GM12878 (cell line): ENCODE measurements around the gene IFNL1. TPM values are rescaled to one million over a fixed set of nuclear protein-coding genes. Genes with fewer than 3 reads are reported as not detected.

Experiments
- ATAC-seq: fragments of 200-7000 bp; cut with Tn5 transposase; 3 replicates; pipeline ENCODE4 v1.9.1; 2020; ENCODE audit warnings: mild to moderate bottlenecking, moderate library complexity
- BruUV-seq: library from RNA; stranded (reverse); fragments of 400-500 nt; replicated peaks from 2 replicates; lab custom pipeline; 2021; lab: Mats Ljungman, UMichigan
- CTCF ChIA-PET: fragments of 300-600 bp; sonication (Branson Sonifier 250); formaldehyde crosslinking; extraction: SDS; loops from one replicate; lab custom pipeline; 2021; ENCODE audit warnings: inconsistent platforms; lab: Yijun Ruan, JAX
- POLR2A ChIA-PET: fragments of 350-600 bp; formaldehyde crosslinking; extraction: SDS; loops from one replicate; lab custom pipeline; 2021; ENCODE audit warnings: inconsistent platforms; lab: Charles Lee
- RAD21 ChIA-PET: fragments of 300-600 bp; sonication (Branson Sonifier 250); formaldehyde crosslinking; loops from one replicate; lab custom pipeline; 2023; ENCODE audit warnings: antibody characterized with exemption; ENCODE audit not compliant: unreplicated experiment; lab: Charles Lee
- SMC1A ChIA-PET: fragments of 300-600 bp; sonication (Branson Sonifier 250); formaldehyde crosslinking; loops from one replicate; lab custom pipeline; 2023; ENCODE audit not compliant: unreplicated experiment, uncharacterized antibody; lab: Charles Lee
- DNase-seq: peaks from one replicate; pipeline ENCODE4 v3.0.0-alpha.2; 2011; ENCODE audit warnings: low read depth, low spot score
- FAIRE-seq: peaks from 3 replicates; lab custom pipeline; 2011; peaks lifted over from hg19 to GRCh38; lab: Jason Lieb, UNC
- H2AFZ ChIP-seq: 2 replicates; pipeline ENCODE4 v1.6.0; 2011; ENCODE audit warnings: low read depth, low read length, control low read depth; ENCODE audit not compliant: control insufficient read depth
- H3K27ac ChIP-seq: 2 replicates; pipeline ENCODE4 v1.5.1; 2011; ENCODE audit warnings: control low read depth; ENCODE audit not compliant: control insufficient read depth, insufficient read depth
- H3K27me3 ChIP-seq, 2 experiments: replicated peaks in 1 of 2; 2 replicates each; pipeline versions ENCODE4 v1.6.0 to v1.6.1; 2011; ENCODE audit warnings: low read length in 1 of 2; ENCODE audit not compliant: control insufficient read depth in 2 of 2, insufficient read depth in 2 of 2
- H3K36me3 ChIP-seq, 2 experiments: 2 replicates each; pipeline ENCODE4 v1.5.1; 2011; ENCODE audit warnings: low read length in 1 of 2; ENCODE audit not compliant: control insufficient read depth in 2 of 2, insufficient read depth in 2 of 2
- H3K4me1 ChIP-seq: 2 replicates; pipeline ENCODE4 v1.6.1; 2011; ENCODE audit warnings: mild to moderate bottlenecking, low read length, moderate library complexity, mixed read lengths; ENCODE audit not compliant: control insufficient read depth, insufficient read depth
- H3K4me2 ChIP-seq: 2 replicates; pipeline ENCODE4 v1.6.0; 2011; ENCODE audit warnings: control low read depth; ENCODE audit not compliant: control insufficient read depth, insufficient read depth
- H3K4me3 ChIP-seq: fragments of 200-600 bp; sonication (generic); 2 replicates; pipeline ENCODE4 v1.5.1; 2016
- H3K79me2 ChIP-seq: 2 replicates; pipeline ENCODE4 v1.6.0; 2011; ENCODE audit warnings: low read length; ENCODE audit not compliant: control insufficient read depth, insufficient read depth
- H3K9ac ChIP-seq: 2 replicates; pipeline ENCODE4 v1.8.0; 2011; ENCODE audit warnings: low read length, control low read depth, mixed read lengths; ENCODE audit not compliant: control insufficient read depth, insufficient read depth
- H3K9me3 ChIP-seq: replicated peaks from 3 replicates; pipeline ENCODE4 v1.5.1; 2011; ENCODE audit warnings: mild to moderate bottlenecking, low read length; ENCODE audit not compliant: control insufficient read depth, insufficient read depth
- H4K20me1 ChIP-seq: 2 replicates; pipeline ENCODE4 v1.6.0; 2011; ENCODE audit not compliant: control insufficient read depth, insufficient read depth
- FOS ChIP-seq: IDR thresholded peaks from 3 replicates; pipeline ENCODE4 v1.6.1; 2011; ENCODE audit warnings: borderline replicate concordance; ENCODE audit not compliant: insufficient read length; ENCODE audit errors: extremely low read depth
- IRF4 ChIP-seq: IDR thresholded peaks from 2 replicates; pipeline ENCODE4 v1.6.1; 2011; ENCODE audit warnings: low read depth, low read length
- NFIC ChIP-seq: IDR thresholded peaks from 2 replicates; pipeline ENCODE4 v1.6.1; 2012; ENCODE audit warnings: low read depth, mild to moderate bottlenecking, inconsistent platforms, low read length, moderate library complexity
- SIN3A ChIP-seq: IDR thresholded peaks from 2 replicates; pipeline ENCODE4 v1.6.1; 2012; ENCODE audit warnings: low read depth, low read length, improper control_type of control experiment
- SIX5 ChIP-seq: IDR thresholded peaks from 2 replicates; pipeline ENCODE4 v1.6.1; 2011; ENCODE audit warnings: mild to moderate bottlenecking, low read depth, low read length, moderate library complexity; ENCODE audit not compliant: severe bottlenecking
- ZNF622 ChIP-seq: fragments of 450-650 bp; IDR thresholded peaks from 2 replicates; pipeline ENCODE4 v1.6.1; 2017; ENCODE audit warnings: mild to moderate bottlenecking, inconsistent platforms
- WGBS: methylation state at CpG from one replicate; pipeline ENCODE4 v1.1.6; 2016; ENCODE audit warnings: low lambda C conversion rate; ENCODE audit not compliant: insufficient replicate concordance, insufficient coverage; ENCODE audit errors: missing lambda C conversion rate; 5-methylcytosine and 5-hydroxymethylcytosine counted together
- in situ Hi-C: fragments of 300-500 bp; cut with MboI; formaldehyde crosslinking; loops from 9 replicates; pipeline ENCODE4 v1.14.3; 2018; ENCODE audit warnings: mixed read lengths
- intact Hi-C: fragments of 100-400 bp; cut with micrococcal nuclease; formaldehyde crosslinking; loops from one replicate; pipeline ENCODE4 v1.14.2; 2022; ENCODE audit not compliant: unreplicated experiment
- polyA plus RNA-seq, 11 experiments: library from polyadenylated mRNA; depleted of rRNA in 4 of 11; unstranded in 6 of 11; stranded (reverse) in 5 of 11; fragments of >200 nt; fragmentation: Nextera tagmentation in 4 of 11; fragmentation: Illumina TruSeq in 1 of 11; extraction: Ambion mirVana in 4 of 11; extraction: Trizol in 1 of 11; gene quantifications; 1 replicate in 1 of 11; 2 replicates in 10 of 11; pipeline versions ENCODE4 v1.2.1 to v1.2.3, GENCODE V29; 2011 to 2016; ENCODE audit warnings: inconsistent platforms in 2 of 11, missing spikeins in 2 of 11, low read depth in 1 of 11
- total RNA-seq, 4 experiments: library from RNA; depleted of rRNA in 3 of 4; stranded (reverse); fragments of >200 nt in 3 of 4; fragmentation: Illumina TruSeq in 1 of 4; extraction: Trizol in 1 of 4; gene quantifications; 2 replicates each; pipeline versions ENCODE4 v1.2.1 to v1.2.3, GENCODE V29; 2013 to 2021
- TF ChIP-seq, protein P1 (sequence below): fragments of 450-650 bp; IDR thresholded peaks from 2 replicates; pipeline ENCODE4 v1.6.1; 2016; ENCODE audit warnings: mild to moderate bottlenecking

IFNL1 gene
- total and polyA plus RNA-seq, 10 of the 15 experiments (the other 5 are each of a cell fraction or from before 2014, with no cell fraction given) = not detected

- no peaks in the 10 kb centered on the region for H3K79me2 ChIP-seq
- no peak overlapping the region for H3K27ac ChIP-seq
- WGBS = 31% methylated on average over 29 of the region's 29 CpGs
- no peaks in the 10 kb centered on the region for H3K36me3 ChIP-seq
- no peak for ATAC-seq
- intact Hi-C loops (no loop called here), in situ Hi-C loops (no loop called here)
- no peaks in the 10 kb centered on the region for H3K4me1 ChIP-seq
- SMC1A ChIA-PET = no interaction called here
- DNase-seq = no peak
- no peak for FAIRE-seq
- no TSS peak for BruUV-seq
- RAD21 ChIA-PET = no interaction called here
- H3K4me2 ChIP-seq = no peak overlapping the region
- POLR2A ChIA-PET = no interaction called here
- no peaks in the 10 kb centered on the region for H3K9me3 ChIP-seq
- TF ChIP-seq FOS (no peak), NFIC (no peak), SIX5 (no peak)
- H2AFZ ChIP-seq = no peak overlapping the region
- no peak overlapping the region for H3K4me3 ChIP-seq
- no peaks in the 10 kb centered on the region for H4K20me1 ChIP-seq
- CTCF ChIA-PET = no interaction called here
- H3K9ac ChIP-seq = no peak overlapping the region
- peaks cover 0 to 2% of the 10 kb centered on the region in 2 experiments; a peak in 3 of 4 replicates for H3K27me3 ChIP-seq
Measured at GRCh38 chr19:39254531-39255345, 41.5 kb upstream of the IFNL1 start.

GRCh38 chr19:39257227-39257626 lies 39.0 kb upstream of the IFNL1 start:
- H3K79me2 ChIP-seq = no peaks in the 10 kb centered on the region
- H3K4me3 ChIP-seq = no peak overlapping the region
- RAD21 ChIA-PET = no interaction called here
- no peak overlapping the region for H3K27ac ChIP-seq
- TF ChIP-seq ZNF622 = no peak
- no peak for TF ChIP-seq IRF4
- TF ChIP-seq, protein P1, sequence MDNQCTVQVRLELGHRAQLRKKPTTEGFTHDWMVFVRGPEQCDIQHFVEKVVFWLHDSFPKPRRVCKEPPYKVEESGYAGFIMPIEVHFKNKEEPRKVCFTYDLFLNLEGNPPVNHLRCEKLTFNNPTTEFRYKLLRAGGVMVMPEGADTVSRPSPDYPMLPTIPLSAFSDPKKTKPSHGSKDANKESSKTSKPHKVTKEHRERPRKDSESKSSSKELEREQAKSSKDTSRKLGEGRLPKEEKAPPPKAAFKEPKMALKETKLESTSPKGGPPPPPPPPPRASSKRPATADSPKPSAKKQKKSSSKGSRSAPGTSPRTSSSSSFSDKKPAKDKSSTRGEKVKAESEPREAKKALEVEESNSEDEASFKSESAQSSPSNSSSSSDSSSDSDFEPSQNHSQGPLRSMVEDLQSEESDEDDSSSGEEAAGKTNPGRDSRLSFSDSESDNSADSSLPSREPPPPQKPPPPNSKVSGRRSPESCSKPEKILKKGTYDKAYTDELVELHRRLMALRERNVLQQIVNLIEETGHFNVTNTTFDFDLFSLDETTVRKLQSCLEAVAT = no peak
- no peak for TF ChIP-seq SIX5
- no peak for TF ChIP-seq SIN3A
- TF ChIP-seq, all 136 proteins: peak for 0
- Histone ChIP-seq H4K20me1 (no peaks in the 10 kb centered on the region), H3K4me1 (no peaks in the 10 kb centered on the region), H3K4me2 (no peak overlapping the region), H3K36me3 (no peaks in the 10 kb centered on the region), H3K27me3 (peaks cover 0 to 2% of the 10 kb centered on the region in 2 experiments; a peak in 3 of 4 replicates), H3K9me3 (no peaks in the 10 kb centered on the region), H2AFZ (no peak overlapping the region), H3K9ac (no peak overlapping the region)
- POLR2A ChIA-PET = no interaction called here
- intact Hi-C loops (no loop called here), in situ Hi-C loops (no loop called here)
- 69% methylated on average over 4 of the region's 4 CpGs for WGBS
- DNase-seq (no peak), FAIRE-seq (no peak), ATAC-seq (no peak)
- no TSS peak for BruUV-seq
- SMC1A ChIA-PET = no interaction called here
- CTCF ChIA-PET = no interaction called here
